ENCODE measurements around the gene FNDC3A.
"Not testable (repeated sequence)": the region's sequence is repeated elsewhere in the genome, so short reads cannot be mapped to it uniquely, and the experiment has no call there.

Gene FNDC3A

DNA sequence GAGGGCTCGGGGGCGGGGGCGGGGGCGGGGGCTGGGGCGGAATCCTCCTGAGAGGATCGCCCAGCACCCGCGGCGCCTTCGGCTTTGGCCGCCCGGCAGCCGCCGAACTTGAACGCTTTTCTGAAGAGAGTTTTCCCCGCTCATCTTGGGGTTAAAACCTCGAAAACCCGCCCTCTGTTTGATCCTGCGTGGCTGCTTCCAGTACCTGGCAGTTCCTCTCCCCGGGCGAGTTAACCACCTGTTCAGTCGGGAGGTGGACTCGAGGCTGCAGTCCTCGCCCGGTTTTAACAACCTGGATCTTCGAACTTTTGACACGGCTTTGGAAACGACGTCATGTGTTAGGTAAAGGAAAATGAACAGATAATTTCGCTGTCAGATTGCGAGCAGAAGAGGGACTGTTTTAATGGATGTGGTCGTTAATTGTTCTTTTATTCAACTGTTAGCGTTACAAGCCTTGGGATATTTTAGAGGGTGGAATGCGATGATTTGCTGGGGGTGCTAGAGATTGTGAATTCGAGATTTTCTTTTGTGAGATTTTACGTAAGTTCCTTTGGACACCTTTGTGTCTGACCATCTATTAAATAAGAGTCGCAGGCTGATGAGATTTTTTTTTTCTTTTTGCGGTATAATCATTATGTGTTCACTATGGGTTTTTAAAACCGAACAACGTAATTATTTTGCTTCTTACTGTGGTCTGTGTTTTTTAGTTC, 1.0 kb downstream of the FNDC3A start:
- DNase-seq, result peak; percentile 85

DNA sequence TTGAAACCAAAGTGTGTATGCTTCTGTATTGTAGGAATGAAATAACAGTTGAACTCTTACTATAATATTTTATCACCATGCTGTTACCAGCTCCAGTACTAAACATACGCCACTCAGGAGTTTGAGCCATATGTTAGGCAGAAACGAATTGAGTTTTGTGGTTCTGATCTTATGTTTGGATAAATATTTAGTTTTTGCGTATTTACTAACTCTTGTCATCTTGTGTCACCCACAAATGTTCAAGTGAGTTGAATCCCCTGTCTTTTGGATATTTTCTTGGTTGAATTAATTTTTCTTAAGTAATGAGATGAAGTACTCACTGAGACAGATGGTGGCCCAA, 1.5 kb downstream of the FNDC3A start:
- DNase-seq, result peak; percentile 58

DNA sequence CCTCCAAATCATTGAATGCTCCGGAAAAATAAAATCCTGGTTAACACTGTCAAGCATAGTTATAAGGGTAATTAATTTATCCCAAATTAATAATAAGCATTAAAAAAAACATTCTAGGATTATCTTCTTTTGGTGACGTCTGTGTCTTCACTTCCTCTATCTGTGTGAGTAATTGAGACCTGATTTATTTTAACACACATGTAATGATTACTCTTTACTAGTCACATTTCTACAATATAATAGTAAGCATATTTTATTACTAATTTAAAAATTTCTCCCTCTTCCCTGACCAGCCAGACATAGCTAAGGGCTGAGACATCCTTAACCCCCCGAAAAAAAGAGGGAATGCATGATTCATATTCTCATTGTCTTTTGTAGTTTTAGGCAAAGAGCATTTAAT, 2.3 kb downstream of the FNDC3A start:
- no peak for DNase-seq

DNA sequence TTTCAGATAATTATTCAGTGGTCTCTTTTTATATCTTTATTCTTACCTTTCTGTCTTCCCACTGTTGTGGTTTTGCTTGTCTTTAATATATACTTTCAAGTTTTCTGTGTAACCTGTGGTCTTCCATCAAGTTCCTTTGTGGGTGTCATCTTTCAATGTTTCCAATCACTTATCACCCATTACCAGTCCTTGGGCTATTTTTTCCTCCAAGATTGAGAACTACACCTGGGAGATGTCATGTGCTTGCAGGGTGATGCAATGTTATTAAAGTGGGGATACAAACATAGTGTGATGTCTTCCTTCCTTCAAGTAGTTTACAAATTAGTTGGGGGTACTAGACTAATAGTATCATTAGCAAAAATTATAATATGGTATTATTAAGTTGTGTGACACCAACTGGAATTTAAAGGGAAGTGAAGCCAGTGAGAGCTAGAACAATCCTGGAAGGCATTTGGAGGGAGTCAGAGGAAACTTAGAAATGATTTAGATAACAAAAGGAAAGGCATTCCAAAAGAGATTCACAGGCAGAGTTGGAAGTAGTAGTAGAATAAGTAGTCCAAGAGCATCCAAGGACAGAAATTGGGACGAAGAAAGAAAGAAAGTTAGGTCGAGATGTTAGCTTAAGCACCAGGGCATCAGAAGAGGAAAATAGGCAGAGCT, 3.4 kb downstream of the FNDC3A start:
- no peak for DNase-seq

DNA sequence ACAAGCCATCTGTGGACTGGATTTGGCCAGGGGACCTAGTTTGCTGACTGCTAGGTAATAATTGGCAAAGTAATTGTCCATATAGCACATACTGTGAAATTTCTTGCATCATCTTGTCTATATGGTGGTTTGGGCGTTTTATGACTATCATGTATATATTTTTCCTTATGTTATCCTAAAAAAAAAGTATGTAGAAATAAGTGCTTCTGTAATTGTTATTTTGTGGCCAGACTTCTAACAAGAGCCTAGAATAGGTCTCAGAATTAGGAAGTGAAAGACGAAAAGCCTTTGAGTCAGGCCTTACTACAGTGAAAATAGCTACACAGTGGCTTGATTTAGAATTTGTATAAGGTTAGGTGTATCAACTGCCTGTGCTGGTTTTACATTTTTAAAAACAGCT, 4.2 kb downstream of the FNDC3A start:
- DNase-seq, result no peak

DNA sequence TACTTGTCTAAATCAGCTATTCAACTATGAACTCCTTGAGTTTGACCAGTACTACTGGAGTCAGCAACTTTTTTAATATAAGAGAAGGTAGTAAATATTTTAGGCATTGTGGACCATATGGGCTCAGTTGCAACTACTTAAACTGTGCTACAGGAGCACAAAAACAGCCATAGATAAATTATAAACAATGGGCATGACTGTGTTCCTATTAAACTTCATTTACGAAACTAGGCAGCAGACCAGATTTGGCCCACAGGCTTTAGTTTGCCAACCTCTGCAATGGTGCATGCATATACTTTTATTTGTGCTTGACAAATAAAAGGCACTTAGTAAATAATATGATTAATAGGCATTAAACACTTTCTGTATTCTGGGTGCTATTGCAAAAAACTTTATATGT, 7.6 kb downstream of the FNDC3A start:
- DNase-seq, result no peak

DNA sequence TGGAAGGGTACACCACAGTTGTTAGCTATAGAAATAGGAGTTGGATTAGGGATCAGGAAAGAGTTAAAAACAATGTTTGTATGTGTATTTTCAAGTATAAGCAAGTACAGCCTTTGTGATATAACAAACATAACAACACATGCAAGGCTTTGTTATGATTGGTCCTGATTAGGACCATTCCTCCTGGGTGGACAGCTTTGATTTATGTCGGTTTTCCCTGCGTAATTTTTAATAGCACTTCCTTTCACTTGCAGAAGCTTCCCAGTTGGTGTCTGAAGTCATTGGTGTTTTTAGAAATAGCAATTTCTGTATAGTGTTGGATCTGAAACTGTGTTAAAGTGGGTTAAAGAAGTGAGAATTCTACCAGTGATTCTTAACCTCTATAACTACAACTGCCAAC, 10.0 kb downstream of the FNDC3A start:
- DNase-seq, result no peak

DNA sequence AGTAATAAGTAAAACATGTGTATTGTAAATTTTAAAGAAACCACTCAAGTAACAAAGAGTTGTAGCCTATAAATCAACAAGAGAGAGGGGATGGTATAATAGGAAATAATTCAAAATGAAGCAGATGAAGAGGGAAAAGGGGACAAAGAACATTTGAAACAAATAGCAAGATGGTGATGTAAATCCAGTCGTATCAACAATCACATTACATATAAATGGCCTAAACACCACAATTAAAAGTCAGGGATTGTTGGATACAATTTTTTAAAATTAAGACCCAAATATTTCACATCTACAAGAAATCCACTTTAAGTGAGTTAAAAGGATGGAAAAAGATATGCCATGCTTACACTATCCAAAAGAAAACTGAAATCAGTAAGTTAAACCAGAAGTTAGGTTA, 15.2 kb downstream of the FNDC3A start:
- no peak for DNase-seq

DNA sequence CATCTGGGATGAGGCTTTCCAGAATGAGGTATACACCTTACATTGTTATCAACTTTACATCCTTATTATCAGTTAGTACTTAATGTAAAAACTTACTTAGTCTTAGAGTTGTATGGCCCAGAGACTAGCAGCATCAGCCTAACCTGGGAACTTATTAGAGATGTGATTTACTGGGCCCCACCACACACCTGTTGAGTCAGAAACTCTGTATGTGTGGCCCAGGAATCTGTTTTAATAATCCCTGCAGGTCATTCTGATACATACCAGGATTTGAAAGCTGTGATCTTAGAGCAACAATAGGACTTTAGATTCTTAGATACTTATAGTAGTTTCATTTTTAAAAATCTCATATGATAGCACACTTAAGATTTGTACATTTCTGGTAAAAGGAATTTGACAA, 17.4 kb downstream of the FNDC3A start:
- DNase-seq, result no peak

DNA sequence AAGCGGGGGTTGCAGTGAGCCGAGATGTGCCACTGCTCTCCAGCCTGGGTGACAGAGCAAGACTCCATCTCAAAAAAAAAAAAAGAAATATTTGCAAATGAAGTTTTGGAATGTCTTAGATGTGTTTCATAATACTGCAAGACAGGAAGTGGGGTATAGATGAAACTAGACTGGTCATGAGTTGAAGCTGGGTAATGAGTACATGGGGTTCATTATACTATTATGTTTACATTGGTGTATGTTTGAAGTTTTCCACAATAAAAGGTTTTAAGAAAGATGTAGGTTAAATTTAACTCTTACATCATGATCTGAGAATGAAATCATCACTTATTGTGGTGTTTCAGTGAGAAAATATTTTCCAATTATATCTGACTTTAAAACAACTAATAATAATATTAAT, 19.0 kb downstream of the FNDC3A start:
- no peak for DNase-seq

DNA sequence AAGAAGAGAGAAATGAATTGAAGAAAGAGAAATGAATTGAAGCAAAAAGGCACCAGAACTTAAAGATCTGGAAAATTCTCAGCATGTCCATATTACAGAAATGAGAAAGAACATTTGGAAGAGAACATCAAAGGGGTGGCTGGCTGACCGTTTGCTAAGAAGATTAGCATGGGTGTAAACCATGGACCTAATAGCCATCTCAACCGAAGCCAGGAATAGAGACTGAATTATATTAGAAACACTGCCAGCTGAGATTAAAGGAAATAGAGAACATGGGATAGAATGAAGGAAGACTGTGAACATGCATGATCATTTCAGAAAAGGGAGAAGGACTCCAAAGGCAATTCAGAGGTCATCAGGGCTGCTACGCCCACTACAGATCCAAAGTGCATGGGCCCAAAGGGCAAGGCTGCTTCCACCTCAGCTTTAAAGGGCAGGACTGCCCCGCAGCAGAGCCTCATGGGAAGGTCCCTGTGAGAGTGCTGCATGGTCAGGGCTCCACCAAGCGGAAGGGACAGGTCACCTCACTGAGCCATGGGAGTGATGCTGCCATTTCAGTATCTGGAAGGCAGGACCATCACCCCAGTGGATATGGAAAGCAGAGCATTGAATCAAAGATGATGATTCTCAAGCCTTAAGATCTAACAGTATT, 23.1 kb downstream of the FNDC3A start:
- DNase-seq, result no peak

DNA sequence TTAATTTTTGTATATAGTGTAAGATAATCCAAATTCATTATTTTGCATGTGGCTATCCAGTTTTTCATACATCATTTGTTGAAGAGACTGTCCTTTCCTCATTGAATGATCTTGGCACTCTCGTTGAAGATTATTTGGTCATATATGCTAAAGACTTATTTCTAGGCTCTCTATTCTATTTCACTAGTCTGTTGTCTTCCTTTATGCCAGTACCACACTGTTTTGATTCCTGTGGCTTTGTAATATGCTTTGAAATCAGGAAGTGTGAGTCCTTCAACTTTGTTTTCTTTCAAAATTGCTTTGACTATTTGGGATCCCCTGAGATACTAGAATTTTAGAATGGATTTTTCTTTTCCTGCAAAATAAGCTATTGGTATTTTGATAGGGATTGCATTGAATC, 24.5 kb downstream of the FNDC3A start:
- DNase-seq, result no peak

DNA sequence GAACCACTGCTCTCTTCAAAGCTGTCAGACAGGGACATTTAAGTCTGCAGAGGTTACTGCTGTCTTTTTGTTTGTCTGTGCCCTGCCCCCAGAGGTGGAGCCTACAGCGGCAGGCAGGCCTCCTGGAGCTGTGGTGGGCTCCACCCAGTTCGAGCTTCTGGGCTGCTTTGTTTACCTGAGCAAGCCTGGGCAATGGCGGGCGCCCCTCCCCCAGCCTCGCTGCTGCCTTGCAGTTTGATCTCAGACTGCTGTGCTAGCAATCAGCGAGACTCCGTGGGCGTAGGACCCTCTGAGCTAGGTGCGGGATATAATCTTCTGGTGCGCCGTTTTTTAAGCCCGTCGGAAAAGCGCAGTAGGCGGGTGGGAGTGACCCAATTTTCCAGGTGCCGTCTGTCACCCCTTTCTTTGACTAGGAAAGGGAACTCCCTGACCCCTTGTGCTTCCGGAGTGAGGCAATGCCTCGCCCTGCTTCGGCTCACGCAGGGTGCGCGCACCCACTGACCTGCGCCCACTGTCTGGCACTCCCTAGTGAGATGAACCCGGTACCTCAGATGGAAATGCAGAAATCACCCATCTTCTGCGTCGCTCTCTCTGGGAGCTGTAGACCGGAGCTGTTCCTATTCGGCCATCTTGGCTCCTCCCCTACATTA, 43.4 kb downstream of the FNDC3A start:
- not testable (repeated sequence) for DNase-seq

DNA sequence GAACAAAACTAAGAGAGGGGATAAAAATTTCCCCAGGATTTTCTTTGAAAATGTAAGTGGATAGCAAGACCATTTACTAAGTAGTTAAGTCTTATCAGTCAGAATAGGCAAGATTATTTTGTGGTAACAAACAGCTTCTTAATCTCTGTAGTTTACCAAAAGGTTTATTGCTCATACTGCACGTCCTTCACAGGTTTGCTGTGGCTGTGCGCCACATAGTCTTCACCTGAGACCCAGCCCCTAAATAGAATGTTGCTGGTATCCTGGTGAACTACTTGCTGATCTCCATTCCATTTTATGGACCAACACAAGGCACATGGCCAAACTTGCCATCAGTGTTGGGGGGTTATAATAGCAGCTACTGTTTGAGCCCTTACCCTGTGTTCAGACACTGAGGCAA, 44.6 kb downstream of the FNDC3A start:
- DNase-seq, result no peak

DNA sequence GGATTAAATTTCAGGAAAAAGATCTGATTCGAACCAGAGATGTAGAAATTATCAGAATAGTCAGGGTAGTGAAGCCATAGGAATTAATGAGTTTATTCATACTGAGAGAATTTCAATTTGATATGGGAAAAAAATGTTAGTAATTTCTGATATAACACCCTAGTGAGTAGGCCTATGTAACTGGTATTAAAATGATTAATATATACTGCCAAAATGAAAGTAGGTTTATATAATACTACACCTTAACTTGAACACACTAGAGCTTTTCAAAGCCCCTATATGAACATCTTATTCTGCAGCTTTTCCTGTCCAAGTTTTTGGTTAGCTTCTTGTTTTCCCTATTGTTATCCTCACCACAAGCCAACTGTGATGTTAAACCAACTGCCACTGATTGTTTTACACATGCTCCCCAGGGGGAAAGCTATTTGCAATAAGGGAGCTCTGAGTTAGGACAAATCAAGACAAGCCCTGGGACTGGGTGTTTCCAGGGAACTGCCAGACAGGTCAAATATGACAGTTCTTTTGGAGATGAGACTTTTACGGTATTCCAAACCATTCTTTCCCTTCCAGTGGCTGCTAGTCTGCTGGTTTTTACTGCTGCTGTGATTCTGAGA, 45.3 kb downstream of the FNDC3A start:
- peak; percentile 70 for DNase-seq

DNA sequence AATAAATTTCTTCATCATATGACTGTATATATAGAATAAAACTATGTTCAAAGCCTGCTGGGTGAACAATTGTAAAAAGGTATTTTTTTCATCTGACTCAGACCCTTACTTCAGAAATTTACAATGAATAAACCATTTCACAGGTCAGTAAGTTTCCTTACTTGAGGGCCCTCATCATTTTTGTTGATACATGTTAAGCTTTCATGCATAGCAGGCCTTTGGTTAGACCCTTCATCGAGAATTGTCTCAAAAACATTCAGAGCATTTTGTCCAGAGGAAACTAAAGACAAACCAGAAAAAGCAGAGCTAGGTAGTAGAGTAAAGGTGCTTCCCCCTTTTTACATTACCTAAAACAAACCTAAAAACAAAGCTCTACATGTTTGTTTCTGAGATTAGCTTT, 46.2 kb downstream of the FNDC3A start:
- no peak for DNase-seq

DNA sequence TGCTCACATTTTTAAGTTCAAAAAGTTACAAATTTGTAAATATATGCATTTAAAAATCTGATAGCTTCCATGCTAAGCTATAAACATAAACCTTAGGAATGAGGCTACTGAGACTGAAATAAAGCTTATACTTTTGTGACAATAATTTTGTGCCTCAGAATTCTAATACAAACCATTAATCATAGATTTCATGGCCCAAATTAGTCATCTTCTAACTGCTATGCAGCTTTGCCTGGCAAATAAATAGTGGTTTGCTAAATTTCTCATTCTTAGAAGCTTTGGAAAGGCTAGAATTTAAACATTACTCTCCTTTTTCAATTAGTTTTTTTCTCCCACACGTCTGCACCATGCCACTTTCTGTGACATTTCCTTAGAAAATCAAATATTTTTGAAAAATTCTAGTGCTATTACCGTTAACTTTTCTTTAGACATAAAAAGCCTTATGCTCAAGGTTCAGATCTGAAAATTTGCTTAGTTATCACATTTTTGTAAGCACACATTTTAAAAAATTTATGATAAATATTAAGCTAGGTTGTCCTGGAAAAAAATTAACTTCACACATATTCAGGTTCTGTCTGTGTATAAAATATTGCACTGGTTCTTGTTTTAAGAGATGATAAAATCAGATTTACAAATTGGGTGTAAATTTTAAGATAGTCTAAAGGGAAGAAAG, 46.9 kb downstream of the FNDC3A start:
- no peak for DNase-seq

DNA sequence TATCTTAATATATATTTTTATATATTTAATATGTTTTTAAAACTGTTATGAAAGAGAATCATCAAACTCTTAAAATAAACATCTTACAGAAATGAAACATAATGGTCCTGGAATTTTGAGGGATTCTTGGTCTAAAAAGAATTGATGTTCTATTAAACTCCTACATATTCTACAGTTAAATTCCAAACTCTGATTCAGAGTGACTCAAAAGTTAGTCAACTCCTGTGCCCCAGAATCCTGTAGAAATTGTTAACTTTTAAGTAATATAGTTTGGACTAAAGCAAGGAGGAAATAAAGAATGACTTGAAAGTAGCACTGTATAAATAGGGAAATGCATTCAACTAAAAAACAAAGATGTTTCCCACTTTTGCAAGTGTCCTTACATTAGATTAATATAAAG, 47.7 kb downstream of the FNDC3A start:
- DNase-seq, result no peak

DNA sequence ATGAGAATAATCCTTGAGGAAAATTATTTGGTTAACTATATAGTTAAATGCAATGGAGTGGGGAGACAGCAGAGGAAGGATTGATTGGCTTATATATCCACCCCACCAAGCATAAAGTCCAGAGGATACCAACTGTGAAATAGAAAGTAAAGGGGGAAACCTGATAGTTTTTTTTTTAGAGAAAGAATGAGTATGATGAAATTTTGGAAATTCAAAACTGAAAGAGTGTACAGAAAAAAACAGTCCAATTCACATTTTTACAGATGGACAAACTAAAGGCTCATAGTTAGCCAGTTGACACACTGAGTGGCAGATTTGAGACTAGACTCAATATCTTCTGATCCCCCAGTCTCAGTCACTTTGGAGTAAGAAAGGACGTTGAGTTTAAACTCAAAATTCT, 51.1 kb downstream of the FNDC3A start:
- DNase-seq, result no peak

DNA sequence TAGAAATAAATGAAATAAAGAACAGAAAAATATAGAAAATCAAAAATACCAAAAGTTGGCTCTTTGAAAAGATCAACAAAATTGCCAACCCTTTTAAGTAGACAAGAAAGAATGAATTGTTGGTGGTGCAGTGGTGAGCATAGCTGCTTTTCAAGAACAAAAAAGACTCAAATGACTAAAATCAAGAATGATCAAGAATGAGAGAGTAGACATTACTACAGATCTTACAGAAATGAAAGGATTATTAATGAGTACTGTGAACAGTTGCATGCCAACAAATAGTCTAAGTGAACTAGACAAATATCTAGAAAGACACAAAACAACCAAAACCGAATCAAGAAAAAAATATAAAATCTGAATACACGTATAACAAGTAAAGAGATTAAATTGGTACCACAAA, 53.9 kb downstream of the FNDC3A start:
- no peak for DNase-seq

DNA sequence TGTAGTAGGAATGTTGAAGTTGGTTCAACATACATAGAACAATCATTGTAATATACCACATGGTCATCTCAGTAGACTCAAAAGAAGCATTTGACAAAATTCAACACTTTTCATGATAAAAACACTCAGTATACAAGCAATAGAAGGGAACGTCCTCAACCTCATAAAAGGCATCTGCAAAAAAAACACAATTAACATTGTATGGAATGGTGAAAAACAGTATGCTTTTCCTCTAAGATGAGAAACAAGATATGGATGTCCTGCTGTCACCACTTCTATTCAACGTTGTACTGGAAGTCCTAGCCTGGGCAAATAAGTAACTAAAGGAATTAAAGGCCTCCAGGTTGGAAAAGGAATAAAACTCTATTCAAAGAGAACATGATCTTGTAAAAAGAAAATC, 54.5 kb downstream of the FNDC3A start:
- DNase-seq, result no peak

DNA sequence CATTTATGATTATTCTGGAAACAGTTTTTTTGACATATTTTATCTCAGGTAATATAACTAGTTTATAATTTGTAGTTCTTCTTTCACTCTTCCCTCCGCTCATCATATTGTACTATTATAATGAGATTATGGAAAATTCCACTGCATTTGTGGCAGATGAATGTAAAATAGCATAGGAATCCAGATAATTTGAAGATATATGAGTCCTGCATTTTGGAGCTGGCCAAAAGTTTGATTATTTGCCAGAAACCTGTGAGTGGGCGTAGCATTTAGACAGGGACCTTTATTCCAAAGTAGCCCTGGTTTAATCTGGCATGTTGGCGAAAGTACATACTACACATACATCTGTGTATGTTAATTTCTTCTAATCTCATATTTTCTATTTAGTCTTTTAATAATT, 65.2 kb downstream of the FNDC3A start:
- DNase-seq, result no peak

DNA sequence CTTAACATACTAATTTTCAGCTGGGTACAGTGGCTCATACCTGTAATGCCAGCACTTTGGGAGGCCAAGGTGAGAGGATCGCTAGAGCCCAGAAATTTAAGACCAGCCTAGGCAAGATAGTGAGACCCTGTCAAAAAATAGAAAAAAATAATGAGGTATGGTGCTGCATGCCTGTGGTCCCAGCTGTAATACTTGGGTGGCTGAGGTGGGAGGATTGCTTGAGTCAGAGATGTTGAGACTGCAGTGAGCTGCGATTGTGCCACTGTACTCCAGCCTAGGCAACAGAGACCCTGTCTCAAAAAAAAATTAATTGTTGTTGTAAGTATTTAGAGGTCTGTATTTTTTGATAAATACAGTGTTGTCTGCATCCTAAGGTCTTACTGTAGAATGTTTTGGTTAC, 66.8 kb downstream of the FNDC3A start:
- DNase-seq, result no peak
